Measurements from ENCODE around the gene CFAP210.

CFAP210 gene

DNA sequence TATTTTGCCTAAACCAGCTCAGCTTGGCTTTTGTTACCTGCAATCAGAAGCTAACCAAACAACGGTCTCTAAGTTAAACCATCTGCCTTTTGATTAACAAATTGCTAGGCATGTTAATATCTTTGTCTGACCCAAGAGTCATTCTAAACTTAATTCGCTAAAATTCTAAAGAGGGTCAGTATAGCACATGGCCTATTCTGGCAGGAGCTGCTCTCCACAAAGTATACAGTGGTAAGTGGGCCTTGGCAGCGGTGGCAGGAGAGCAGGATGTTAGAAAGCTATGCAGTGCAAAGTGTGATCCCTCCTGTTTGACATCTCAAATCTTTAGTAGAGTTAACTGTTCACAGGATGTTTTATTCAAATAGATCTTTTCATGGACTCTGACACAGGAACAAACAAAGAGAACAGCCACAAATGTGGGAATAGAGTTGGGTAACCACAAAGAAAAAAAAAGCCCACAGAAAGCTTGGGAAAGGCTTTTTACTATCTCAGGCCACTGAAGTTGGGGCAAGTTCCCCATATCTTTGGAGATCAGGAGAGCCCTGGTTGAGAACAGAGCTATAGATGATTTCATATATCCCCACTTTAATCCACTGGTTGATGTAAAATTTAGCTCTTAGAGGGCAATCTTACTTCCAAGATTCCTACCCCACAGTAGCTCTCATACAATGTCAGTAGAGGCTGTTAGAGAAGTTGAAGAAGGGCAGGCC lies 10.6 kb downstream of the CFAP210 start:
- Histone ChIP-seq H3K36me3 (ENCODE audit: control insufficient read depth in 5 of 5, insufficient read depth in 5 of 5, low read length in 5 of 5) (no peaks in the 10 kb centered on the region), H3K9me3 (ENCODE audit: control insufficient read depth in 5 of 5, low read length in 5 of 5) (no peaks in the 10 kb centered on the region), H3K4me1 (ENCODE audit: control insufficient read depth in 5 of 5, insufficient read depth in 5 of 5, low read length in 5 of 5) (no peaks in the 10 kb centered on the region), H3K27ac (ENCODE audit: low read depth, low read length) (no peak overlapping the region), H3K9ac (ENCODE audit: low read length in 5 of 5) (no peak overlapping the region), H3K27me3 (ENCODE audit: control insufficient read depth in 5 of 5, insufficient read depth in 4 of 5, low read length in 5 of 5) (no peaks in the 10 kb centered on the region), H3K4me3 (ENCODE audit: low read depth in 1 of 5, low read length in 5 of 5) (no peak overlapping the region)

DNA sequence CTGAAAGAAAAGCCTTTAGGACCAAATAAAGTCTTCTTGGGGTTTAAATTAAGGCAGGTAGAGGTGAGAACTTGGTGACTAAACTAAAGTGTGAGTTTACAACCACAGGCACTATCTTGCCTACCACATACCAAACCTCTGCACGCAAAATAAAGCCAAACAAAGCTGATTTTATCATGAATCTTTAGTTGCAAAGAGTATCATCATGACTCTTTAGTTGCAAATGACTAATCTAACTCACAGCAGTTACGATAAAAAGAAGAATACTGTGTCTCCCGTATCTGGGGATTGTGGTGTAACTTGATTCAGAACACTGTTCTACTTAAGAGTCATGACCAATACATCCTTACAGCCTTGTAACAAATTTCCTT lies 11.2 kb downstream of the CFAP210 start:
- H3K4me3 ChIP-seq (ENCODE audit: low read depth in 1 of 5, low read length in 5 of 5): no peak overlapping the region
- no peak overlapping the region for H3K9ac ChIP-seq (ENCODE audit: low read length in 5 of 5)
- no peaks in the 10 kb centered on the region for H3K27me3 ChIP-seq (ENCODE audit: control insufficient read depth in 5 of 5, insufficient read depth in 4 of 5, low read length in 5 of 5)
- H3K36me3 ChIP-seq (ENCODE audit: control insufficient read depth in 5 of 5, insufficient read depth in 5 of 5, low read length in 5 of 5): no peaks in the 10 kb centered on the region
- no peaks in the 10 kb centered on the region for H3K4me1 ChIP-seq (ENCODE audit: control insufficient read depth in 5 of 5, insufficient read depth in 5 of 5, low read length in 5 of 5)
- no peak overlapping the region for H3K27ac ChIP-seq (ENCODE audit: low read depth, low read length)
- H3K9me3 ChIP-seq (ENCODE audit: control insufficient read depth in 5 of 5, low read length in 5 of 5): no peaks in the 10 kb centered on the region

DNA sequence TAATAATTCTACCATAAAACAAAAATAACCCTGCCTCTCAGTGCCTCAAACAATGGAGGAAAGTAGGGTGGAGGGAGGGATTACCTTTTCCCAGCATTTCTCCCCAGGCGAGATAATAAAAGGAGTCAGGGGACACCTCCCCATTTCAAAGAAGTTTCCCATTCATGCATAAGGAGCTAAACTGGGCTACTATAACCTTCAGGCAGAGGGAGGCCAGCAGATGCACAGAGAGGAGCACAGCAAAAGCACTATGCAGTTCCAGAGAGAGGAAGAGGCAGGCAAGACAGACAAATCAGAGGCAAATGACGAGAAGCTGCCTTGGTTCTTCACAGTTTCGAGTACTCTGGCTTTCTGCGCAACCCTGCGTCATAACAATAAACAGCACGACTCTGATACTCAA lies 17.4 kb downstream of the CFAP210 start:
- no peaks in the 10 kb centered on the region for H3K9me3 ChIP-seq (ENCODE audit: control insufficient read depth in 5 of 5, low read length in 5 of 5)
- H3K4me3 ChIP-seq (ENCODE audit: low read depth in 1 of 5, low read length in 5 of 5): no peak overlapping the region
- no peak overlapping the region for H3K9ac ChIP-seq (ENCODE audit: low read length in 5 of 5)
- no peaks in the 10 kb centered on the region for H3K4me1 ChIP-seq (ENCODE audit: control insufficient read depth in 5 of 5, insufficient read depth in 5 of 5, low read length in 5 of 5)
- H3K27ac ChIP-seq (ENCODE audit: low read depth, low read length): no peak overlapping the region
- no peaks in the 10 kb centered on the region for H3K36me3 ChIP-seq (ENCODE audit: control insufficient read depth in 5 of 5, insufficient read depth in 5 of 5, low read length in 5 of 5)
- peaks cover 0 to 2% (median 0%) of the 10 kb centered on the region in 5 donors for H3K27me3 ChIP-seq (ENCODE audit: control insufficient read depth in 5 of 5, insufficient read depth in 4 of 5, low read length in 5 of 5)

DNA sequence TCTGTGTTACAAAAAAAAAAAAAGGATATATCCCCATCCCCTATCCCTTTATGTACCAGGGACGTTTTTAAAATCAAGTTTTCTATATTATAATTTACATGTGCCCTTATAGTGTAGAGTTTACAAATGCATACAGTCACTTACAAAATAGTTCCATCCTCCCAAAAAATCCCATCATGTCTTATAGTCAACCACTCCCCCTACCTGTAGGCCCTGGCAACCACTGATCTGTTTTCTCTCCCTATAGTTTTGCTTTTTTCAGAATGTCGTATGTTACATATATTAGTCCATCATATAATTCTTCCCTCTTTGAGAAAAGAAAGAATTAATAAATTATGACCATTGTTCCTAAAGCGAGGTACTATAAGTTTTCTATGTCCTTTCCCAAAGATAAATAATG lies 17.8 kb downstream of the CFAP210 start:
- Histone ChIP-seq H3K4me1 (ENCODE audit: control insufficient read depth in 5 of 5, insufficient read depth in 5 of 5, low read length in 5 of 5) (no peaks in the 10 kb centered on the region), H3K9ac (ENCODE audit: low read length in 5 of 5) (no peak overlapping the region), H3K4me3 (ENCODE audit: low read depth in 1 of 5, low read length in 5 of 5) (no peak overlapping the region), H3K36me3 (ENCODE audit: control insufficient read depth in 5 of 5, insufficient read depth in 5 of 5, low read length in 5 of 5) (no peaks in the 10 kb centered on the region), H3K27me3 (ENCODE audit: control insufficient read depth in 5 of 5, insufficient read depth in 4 of 5, low read length in 5 of 5) (peaks cover 0 to 2% (median 0%) of the 10 kb centered on the region in 5 donors), H3K27ac (ENCODE audit: low read depth, low read length) (no peak overlapping the region), H3K9me3 (ENCODE audit: control insufficient read depth in 5 of 5, low read length in 5 of 5) (no peaks in the 10 kb centered on the region)

DNA sequence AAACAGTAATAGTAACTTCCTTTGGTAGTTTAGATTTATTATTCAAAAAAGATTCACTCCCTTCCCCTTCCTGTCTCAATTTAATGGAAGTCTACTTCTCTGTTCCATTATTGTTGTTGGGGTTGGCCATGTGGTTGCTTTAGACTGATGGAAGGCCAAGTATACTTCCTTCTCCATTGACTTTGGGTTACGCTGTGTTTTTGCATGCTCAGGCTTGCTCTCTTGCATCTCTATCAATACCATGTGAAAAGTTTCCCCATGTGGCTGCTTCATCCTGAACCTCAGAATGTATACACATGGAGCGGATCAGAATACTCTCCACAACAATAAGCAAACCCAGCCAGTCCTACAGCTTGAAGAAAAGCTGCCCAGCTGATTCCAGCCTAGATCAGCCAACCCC lies 20.3 kb downstream of the CFAP210 start:
- H3K27ac ChIP-seq (ENCODE audit: low read depth, low read length): no peak overlapping the region
- H3K9me3 ChIP-seq (ENCODE audit: control insufficient read depth in 5 of 5, low read length in 5 of 5): no peaks in the 10 kb centered on the region
- no peaks in the 10 kb centered on the region for H3K36me3 ChIP-seq (ENCODE audit: control insufficient read depth in 5 of 5, insufficient read depth in 5 of 5, low read length in 5 of 5)
- H3K9ac ChIP-seq (ENCODE audit: low read length in 5 of 5): no peak overlapping the region
- H3K27me3 ChIP-seq (ENCODE audit: control insufficient read depth in 5 of 5, insufficient read depth in 4 of 5, low read length in 5 of 5): peaks cover 0 to 2% (median 0%) of the 10 kb centered on the region in 5 donors
- H3K4me3 ChIP-seq (ENCODE audit: low read depth in 1 of 5, low read length in 5 of 5): no peak overlapping the region
- H3K4me1 ChIP-seq (ENCODE audit: control insufficient read depth in 5 of 5, insufficient read depth in 5 of 5, low read length in 5 of 5): no peaks in the 10 kb centered on the region

DNA sequence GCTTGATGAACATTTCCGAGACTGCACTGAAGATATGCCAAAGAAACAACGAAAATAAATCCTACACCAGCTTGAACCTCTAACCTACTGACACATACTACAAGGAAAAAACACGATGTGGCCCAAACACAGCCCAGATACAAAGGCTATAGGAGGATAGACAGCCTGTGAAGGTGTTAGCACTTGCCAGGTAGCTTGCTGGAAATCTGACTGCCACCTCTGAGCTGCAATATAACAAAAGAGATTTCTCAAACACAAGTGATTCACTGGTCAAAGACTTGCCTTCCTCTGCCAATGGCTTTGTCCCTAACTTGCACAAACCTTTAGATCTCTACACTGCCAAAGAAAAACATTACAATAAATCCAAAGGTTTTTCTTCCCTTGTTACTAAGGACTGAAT lies 21.1 kb downstream of the CFAP210 start:
- Histone ChIP-seq H3K4me1 (ENCODE audit: control insufficient read depth in 5 of 5, insufficient read depth in 5 of 5, low read length in 5 of 5) (no peaks in the 10 kb centered on the region), H3K27ac (ENCODE audit: low read depth, low read length) (no peak overlapping the region), H3K9ac (ENCODE audit: low read length in 5 of 5) (no peak overlapping the region), H3K4me3 (ENCODE audit: low read depth in 1 of 5, low read length in 5 of 5) (no peak overlapping the region), H3K9me3 (ENCODE audit: control insufficient read depth in 5 of 5, low read length in 5 of 5) (no peaks in the 10 kb centered on the region), H3K27me3 (ENCODE audit: control insufficient read depth in 5 of 5, insufficient read depth in 4 of 5, low read length in 5 of 5) (peaks cover 0 to 2% (median 0%) of the 10 kb centered on the region in 5 donors), H3K36me3 (ENCODE audit: control insufficient read depth in 5 of 5, insufficient read depth in 5 of 5, low read length in 5 of 5) (no peaks in the 10 kb centered on the region)

DNA sequence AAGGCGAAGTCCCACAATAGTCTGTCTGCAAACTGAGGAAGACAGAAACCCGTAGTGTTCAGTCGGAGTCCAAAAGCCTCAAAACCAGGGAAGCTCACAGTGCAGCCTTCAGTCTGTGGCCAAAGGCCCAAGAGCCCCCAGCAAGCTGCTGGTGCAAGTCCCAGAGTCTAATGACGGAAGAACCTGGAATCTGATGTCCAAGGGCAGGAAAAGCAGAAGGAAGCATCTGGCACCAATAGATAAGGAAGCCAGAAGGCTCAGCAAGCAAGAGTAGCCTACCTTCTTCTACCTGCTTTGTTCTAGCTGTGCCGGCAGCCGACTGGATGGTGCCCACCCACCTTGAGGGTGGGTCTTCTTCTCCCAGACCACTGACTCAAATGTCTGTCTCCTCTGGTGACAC lies 21.8 kb downstream of the CFAP210 start:
- Histone ChIP-seq H3K4me3 (ENCODE audit: low read depth in 1 of 5, low read length in 5 of 5) (no peak overlapping the region), H3K27me3 (ENCODE audit: control insufficient read depth in 5 of 5, insufficient read depth in 4 of 5, low read length in 5 of 5) (peaks cover 0 to 2% (median 0%) of the 10 kb centered on the region in 5 donors), H3K9me3 (ENCODE audit: control insufficient read depth in 5 of 5, low read length in 5 of 5) (no peaks in the 10 kb centered on the region), H3K4me1 (ENCODE audit: control insufficient read depth in 5 of 5, insufficient read depth in 5 of 5, low read length in 5 of 5) (no peaks in the 10 kb centered on the region), H3K36me3 (ENCODE audit: control insufficient read depth in 5 of 5, insufficient read depth in 5 of 5, low read length in 5 of 5) (no peaks in the 10 kb centered on the region), H3K27ac (ENCODE audit: low read depth, low read length) (no peak overlapping the region), H3K9ac (ENCODE audit: low read length in 5 of 5) (no peak overlapping the region)

DNA sequence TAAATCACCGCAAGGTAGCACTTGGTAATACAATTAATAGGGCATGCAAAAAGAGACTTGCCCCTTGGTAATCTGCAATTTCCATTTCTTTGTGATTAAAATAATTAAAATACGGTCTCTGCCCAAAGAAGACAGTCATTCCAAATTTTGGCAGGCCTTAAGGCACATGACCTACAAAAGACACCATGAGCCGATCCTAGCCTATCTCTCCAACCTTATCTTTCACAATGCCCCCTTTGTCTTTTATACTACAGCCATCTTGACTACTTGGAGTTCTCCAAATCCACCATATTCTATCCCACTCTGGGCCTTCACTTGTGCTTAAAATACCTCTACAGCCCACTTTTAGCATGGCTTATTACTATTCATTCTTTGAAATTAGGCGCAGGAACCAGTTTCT lies 23.3 kb downstream of the CFAP210 start:
- Histone ChIP-seq H3K27ac (ENCODE audit: low read depth, low read length) (no peak overlapping the region), H3K27me3 (ENCODE audit: control insufficient read depth in 5 of 5, insufficient read depth in 4 of 5, low read length in 5 of 5) (no peaks in the 10 kb centered on the region)

DNA sequence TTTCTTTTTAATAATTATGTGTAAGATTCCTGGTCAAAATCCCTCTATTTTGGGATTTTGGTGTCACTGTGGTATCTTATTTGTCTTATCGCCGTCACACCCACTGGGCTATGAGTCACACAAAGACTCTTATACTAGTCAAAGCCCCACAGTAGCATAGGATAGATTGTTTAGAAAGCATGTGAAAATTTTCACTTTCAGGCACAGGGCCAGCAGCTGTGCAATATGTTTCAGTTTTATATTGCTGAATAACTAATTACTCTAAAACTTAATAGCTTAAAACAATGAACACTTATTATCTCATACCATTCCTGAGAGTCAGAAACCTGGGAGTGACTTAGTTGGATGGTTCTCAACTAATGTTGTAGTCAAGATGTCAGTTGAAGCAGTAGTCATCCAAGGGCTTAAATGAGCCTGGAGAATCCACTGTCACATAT lies 24.0 kb downstream of the CFAP210 start:
- H3K9ac ChIP-seq (ENCODE audit: low read length in 5 of 5): no peak overlapping the region
- H3K9me3 ChIP-seq (ENCODE audit: control insufficient read depth in 5 of 5, low read length in 5 of 5): no peaks in the 10 kb centered on the region
- H3K27ac ChIP-seq (ENCODE audit: low read depth, low read length): no peak overlapping the region
- no peaks in the 10 kb centered on the region for H3K27me3 ChIP-seq (ENCODE audit: control insufficient read depth in 5 of 5, insufficient read depth in 4 of 5, low read length in 5 of 5)
- H3K4me1 ChIP-seq (ENCODE audit: control insufficient read depth in 5 of 5, insufficient read depth in 5 of 5, low read length in 5 of 5): no peaks in the 10 kb centered on the region
- no peaks in the 10 kb centered on the region for H3K36me3 ChIP-seq (ENCODE audit: control insufficient read depth in 5 of 5, insufficient read depth in 5 of 5, low read length in 5 of 5)
- no peak overlapping the region for H3K4me3 ChIP-seq (ENCODE audit: low read depth in 1 of 5, low read length in 5 of 5)

More for the DNA sequence above, 23.3 kb downstream of the CFAP210 start:
- Histone ChIP-seq H3K4me3 (ENCODE audit: low read depth in 1 of 5, low read length in 5 of 5) (no peak overlapping the region), H3K4me1 (ENCODE audit: control insufficient read depth in 5 of 5, insufficient read depth in 5 of 5, low read length in 5 of 5) (no peaks in the 10 kb centered on the region), H3K36me3 (ENCODE audit: control insufficient read depth in 5 of 5, insufficient read depth in 5 of 5, low read length in 5 of 5) (no peaks in the 10 kb centered on the region), H3K9me3 (ENCODE audit: control insufficient read depth in 5 of 5, low read length in 5 of 5) (no peaks in the 10 kb centered on the region), H3K9ac (ENCODE audit: low read length in 5 of 5) (no peak overlapping the region)

DNA sequence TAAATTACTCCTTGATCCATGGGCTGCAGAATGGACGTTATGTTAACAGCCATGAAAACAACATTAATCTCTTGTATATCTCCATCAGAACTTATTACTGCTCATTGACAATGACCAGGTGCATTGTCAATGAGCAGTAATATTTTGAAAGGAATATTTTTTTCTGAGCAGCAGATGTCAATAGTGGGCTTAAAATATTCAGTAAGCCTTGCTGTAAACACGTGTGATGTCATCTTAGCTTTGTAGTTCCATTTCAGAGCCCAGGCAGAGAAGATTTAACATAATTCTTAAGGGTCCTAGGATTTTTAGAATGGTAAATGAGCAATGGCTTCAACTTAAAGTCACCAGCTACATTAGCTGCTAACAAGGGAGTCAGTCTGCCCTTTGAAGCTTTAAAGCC lies 26.6 kb downstream of the CFAP210 start:
- Histone ChIP-seq H3K36me3 (ENCODE audit: control insufficient read depth in 5 of 5, insufficient read depth in 5 of 5, low read length in 5 of 5) (no peaks in the 10 kb centered on the region), H3K4me1 (ENCODE audit: control insufficient read depth in 5 of 5, insufficient read depth in 5 of 5, low read length in 5 of 5) (no peaks in the 10 kb centered on the region), H3K27ac (ENCODE audit: low read depth, low read length) (no peak overlapping the region), H3K9me3 (ENCODE audit: control insufficient read depth in 5 of 5, low read length in 5 of 5) (no peaks in the 10 kb centered on the region), H3K27me3 (ENCODE audit: control insufficient read depth in 5 of 5, insufficient read depth in 4 of 5, low read length in 5 of 5) (no peaks in the 10 kb centered on the region), H3K9ac (ENCODE audit: low read length in 5 of 5) (no peak overlapping the region), H3K4me3 (ENCODE audit: low read depth in 1 of 5, low read length in 5 of 5) (no peak overlapping the region)
